Measurements from ENCODE around the gene SZT2.

The SZT2 gene

DNA sequence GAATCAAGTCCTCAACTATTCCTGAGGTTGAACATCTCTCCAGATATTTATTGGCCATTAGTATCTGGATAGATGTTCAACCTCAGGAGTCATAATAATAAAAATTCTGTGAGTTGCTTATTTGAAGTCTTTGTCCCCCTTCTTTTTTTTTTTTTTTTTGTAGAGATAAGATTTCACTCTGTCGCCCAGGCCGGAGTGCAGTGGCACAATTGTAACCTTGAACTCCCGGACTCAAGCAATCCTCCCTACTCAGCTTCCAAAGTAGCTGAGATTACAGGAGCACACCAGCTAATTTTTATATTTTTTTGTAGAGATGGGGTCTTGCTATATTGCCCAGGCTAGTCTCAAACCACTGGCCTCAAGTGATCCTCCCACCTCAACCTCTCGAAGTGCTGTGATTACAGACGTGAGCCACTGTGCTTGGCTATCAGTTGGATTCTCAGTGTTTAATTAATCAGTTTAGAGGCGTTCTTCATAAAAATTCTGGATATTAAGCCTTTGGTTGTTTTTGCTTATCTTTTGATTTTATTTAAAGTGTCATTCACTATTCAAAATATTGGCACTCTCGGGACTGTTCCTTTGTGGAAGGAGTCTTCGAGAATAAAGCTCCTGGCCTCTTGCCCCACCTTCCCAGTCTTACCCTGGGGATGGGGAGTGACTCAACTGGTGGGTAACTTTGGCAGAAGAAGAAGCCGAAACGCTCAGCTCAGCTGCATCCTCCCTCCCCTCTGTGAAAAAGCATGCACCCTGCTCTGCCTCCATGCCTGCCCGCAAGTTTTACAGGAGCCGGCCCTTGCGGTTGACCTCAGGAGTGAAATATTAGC, 75.2 kb downstream of the SZT2 start:
- Histone ChIP-seq H4K8ac (ENCODE audit: low read depth, low read length) (no peak overlapping the region), H3K23ac (ENCODE audit: low read length) (no peak overlapping the region), H2BK120ac (ENCODE audit: insufficient read depth, low read length, poor library complexity) (no peak overlapping the region), H3K4me1 (ENCODE audit: control insufficient read depth in 1 of 2, insufficient read depth in 2 of 2, low read length in 2 of 2) (no peaks in the 10 kb centered on the region), H3K27ac (ENCODE audit: low read depth, low read length) (no peak overlapping the region), H2AK5ac (ENCODE audit: low read length) (no peak overlapping the region), H3K4me3 (ENCODE audit: low read depth, low read length) (no peak overlapping the region), H3K9me3 (ENCODE audit: insufficient read depth, low read depth, low read length) (peaks cover 6% of the 10 kb centered on the region), H3K27me3 (ENCODE audit: insufficient read depth, low read length) (no peaks in the 10 kb centered on the region), H3K14ac (ENCODE audit: low read length) (no peak overlapping the region), H3K79me2 (ENCODE audit: control insufficient read depth, insufficient read depth, low read length, poor library complexity) (no peaks in the 10 kb centered on the region), H2BK5ac (ENCODE audit: low read depth, low read length, poor library complexity) (no peak overlapping the region), H4K12ac (ENCODE audit: low read depth, low read length) (no peak overlapping the region), H3K4me2 (ENCODE audit: low read length) (no peak overlapping the region), H3K4ac (ENCODE audit: low read depth, low read length) (no peak overlapping the region), H3K18ac (ENCODE audit: low read length) (no peak overlapping the region), H2AFZ (ENCODE audit: insufficient read depth, low read length, poor library complexity) (no peak overlapping the region), H2BK12ac (ENCODE audit: low read length) (no peak overlapping the region), H3K36me3 (ENCODE audit: control insufficient read depth in 1 of 2, insufficient read depth in 2 of 2, low read length in 2 of 2) (no peaks in the 10 kb centered on the region), H3K9ac (ENCODE audit: low read length) (no peak overlapping the region), H4K91ac (ENCODE audit: low read depth, low read length) (no peak overlapping the region), H3K79me1 (ENCODE audit: low read length) (no peaks in the 10 kb centered on the region)
- no CpG with 5 or more reads among the region's 13 CpGs for WGBS (ENCODE audit: extremely low coverage, insufficient coverage, insufficient read length)
- no peak for DNase-seq

DNA sequence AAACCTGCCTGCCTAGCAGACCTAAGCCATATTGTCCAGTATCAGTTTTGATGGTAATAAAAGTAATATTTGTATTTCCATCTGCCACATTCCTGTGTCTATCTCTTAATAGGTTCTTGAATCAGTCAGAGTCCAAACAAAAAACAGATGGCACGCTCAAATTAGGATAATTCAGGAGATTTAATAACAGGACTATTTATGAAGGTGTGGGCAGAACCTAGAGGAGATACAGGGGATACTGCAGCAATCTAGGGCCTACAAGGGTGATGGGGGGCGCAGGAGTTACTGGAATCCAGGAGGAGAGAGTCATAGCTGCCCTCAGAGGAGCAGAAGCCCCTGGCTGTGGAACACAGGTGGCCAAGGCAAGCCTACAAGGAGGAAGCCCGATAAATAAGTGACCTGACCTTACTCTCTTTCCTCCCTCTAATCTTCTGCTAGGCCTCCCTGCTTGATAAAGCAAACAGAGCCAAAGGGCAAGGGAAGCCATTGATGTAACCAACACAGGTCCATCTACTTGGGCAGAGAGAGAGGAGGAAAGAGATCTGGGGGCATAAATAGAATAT, 75.9 kb downstream of the SZT2 start:
- Histone ChIP-seq H4K8ac (ENCODE audit: low read depth, low read length) (no peak overlapping the region), H3K4ac (ENCODE audit: low read depth, low read length) (no peak overlapping the region), H3K18ac (ENCODE audit: low read length) (no peak overlapping the region), H2AK5ac (ENCODE audit: low read length) (no peak overlapping the region), H3K4me2 (ENCODE audit: low read length) (no peak overlapping the region), H2BK120ac (ENCODE audit: insufficient read depth, low read length, poor library complexity) (no peak overlapping the region), H3K36me3 (ENCODE audit: control insufficient read depth in 1 of 2, insufficient read depth in 2 of 2, low read length in 2 of 2) (no peaks in the 10 kb centered on the region), H3K27me3 (ENCODE audit: insufficient read depth, low read length) (no peaks in the 10 kb centered on the region), H2AFZ (ENCODE audit: insufficient read depth, low read length, poor library complexity) (no peak overlapping the region), H2BK5ac (ENCODE audit: low read depth, low read length, poor library complexity) (no peak overlapping the region), H2BK12ac (ENCODE audit: low read length) (peak overlapping the region; percentile 34), H3K79me1 (ENCODE audit: low read length) (no peaks in the 10 kb centered on the region), H3K27ac (ENCODE audit: low read depth, low read length) (no peak overlapping the region), H3K9me3 (ENCODE audit: insufficient read depth, low read depth, low read length) (peaks cover 6% of the 10 kb centered on the region), H3K23ac (ENCODE audit: low read length) (no peak overlapping the region), H3K4me3 (ENCODE audit: low read depth, low read length) (no peak overlapping the region), H3K14ac (ENCODE audit: low read length) (no peak overlapping the region), H3K4me1 (ENCODE audit: control insufficient read depth in 1 of 2, insufficient read depth in 2 of 2, low read length in 2 of 2) (no peaks in the 10 kb centered on the region), H3K79me2 (ENCODE audit: control insufficient read depth, insufficient read depth, low read length, poor library complexity) (no peaks in the 10 kb centered on the region), H4K91ac (ENCODE audit: low read depth, low read length) (peak overlapping the region; percentile 22), H4K12ac (ENCODE audit: low read depth, low read length) (no peak overlapping the region), H3K9ac (ENCODE audit: low read length) (no peak overlapping the region)
- no CpG with 5 or more reads among the region's 3 CpGs for WGBS (ENCODE audit: extremely low coverage, insufficient coverage, insufficient read length)
- DNase-seq: no peak

DNA sequence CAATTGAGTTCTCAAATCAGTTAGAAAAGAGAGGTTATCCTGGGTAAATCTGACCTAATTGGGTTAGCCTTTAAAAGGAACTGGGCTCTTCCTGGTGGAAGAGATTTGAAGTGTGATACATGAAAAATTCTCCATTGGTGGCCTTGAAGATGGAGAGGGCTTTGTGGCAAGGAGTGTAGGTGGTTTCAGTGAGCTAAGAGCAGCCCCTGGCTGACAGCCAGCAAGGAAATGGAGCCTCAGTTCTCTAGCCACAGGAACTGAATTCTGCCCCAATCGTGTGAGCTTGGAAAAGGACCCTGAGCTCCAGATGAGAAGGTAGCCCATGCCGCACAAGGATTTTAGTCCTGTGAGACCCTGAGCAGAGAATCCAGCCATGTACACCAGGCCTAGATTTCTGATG, 76.7 kb downstream of the SZT2 start:
- no peak for DNase-seq
- no peak overlapping the region for H2BK120ac ChIP-seq (ENCODE audit: insufficient read depth, low read length, poor library complexity)
- no peak overlapping the region for H3K14ac ChIP-seq (ENCODE audit: low read length)
- no peak overlapping the region for H3K18ac ChIP-seq (ENCODE audit: low read length)
- H2AFZ ChIP-seq (ENCODE audit: insufficient read depth, low read length, poor library complexity): no peak overlapping the region
- H3K36me3 ChIP-seq (ENCODE audit: control insufficient read depth in 1 of 2, insufficient read depth in 2 of 2, low read length in 2 of 2): no peaks in the 10 kb centered on the region
- H3K79me1 ChIP-seq (ENCODE audit: low read length): peaks cover 7% of the 10 kb centered on the region
- H3K4me3 ChIP-seq (ENCODE audit: low read depth, low read length): no peak overlapping the region
- H3K27me3 ChIP-seq (ENCODE audit: insufficient read depth, low read length): no peaks in the 10 kb centered on the region
- no peak overlapping the region for H2BK5ac ChIP-seq (ENCODE audit: low read depth, low read length, poor library complexity)
- H4K8ac ChIP-seq (ENCODE audit: low read depth, low read length): no peak overlapping the region
- no peak overlapping the region for H4K12ac ChIP-seq (ENCODE audit: low read depth, low read length)
- peaks cover 6% of the 10 kb centered on the region for H3K9me3 ChIP-seq (ENCODE audit: insufficient read depth, low read depth, low read length)
- H3K4me2 ChIP-seq (ENCODE audit: low read length): no peak overlapping the region
- H2BK12ac ChIP-seq (ENCODE audit: low read length): no peak overlapping the region
- no peak overlapping the region for H2AK5ac ChIP-seq (ENCODE audit: low read length)
- no peak overlapping the region for H3K4ac ChIP-seq (ENCODE audit: low read depth, low read length)
- no peak overlapping the region for H3K27ac ChIP-seq (ENCODE audit: low read depth, low read length)
- no peak overlapping the region for H3K23ac ChIP-seq (ENCODE audit: low read length)
- WGBS (ENCODE audit: extremely low coverage, insufficient coverage, insufficient read length): no CpG with 5 or more reads among the region's 2 CpGs
- H3K79me2 ChIP-seq (ENCODE audit: control insufficient read depth, insufficient read depth, low read length, poor library complexity): no peaks in the 10 kb centered on the region
- no peaks in the 10 kb centered on the region for H3K4me1 ChIP-seq (ENCODE audit: control insufficient read depth in 1 of 2, insufficient read depth in 2 of 2, low read length in 2 of 2)
- no peak overlapping the region for H3K9ac ChIP-seq (ENCODE audit: low read length)
- H4K91ac ChIP-seq (ENCODE audit: low read depth, low read length): no peak overlapping the region

DNA sequence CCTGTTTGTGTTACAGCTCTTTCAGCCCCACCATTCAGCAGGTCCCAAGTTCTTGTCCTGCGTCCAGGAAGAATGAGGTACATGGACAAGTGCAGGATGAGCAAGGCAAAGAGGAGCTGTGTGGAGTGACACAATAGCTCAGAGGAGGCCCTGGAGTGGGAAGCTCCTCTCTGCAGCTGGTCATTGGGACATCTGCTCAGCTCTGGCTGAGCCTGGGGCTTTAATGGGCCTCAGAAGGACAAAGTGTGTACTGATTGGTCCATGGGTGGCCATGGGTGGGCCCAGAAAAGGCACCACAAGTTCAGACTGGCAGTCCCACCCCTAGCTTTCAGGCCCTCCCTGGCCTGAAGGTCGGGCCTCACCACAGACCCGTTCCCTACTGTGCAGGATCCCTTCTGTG, 78.7 kb downstream of the SZT2 start:
- H2BK5ac ChIP-seq (ENCODE audit: low read depth, low read length, poor library complexity): no peak overlapping the region
- H3K23ac ChIP-seq (ENCODE audit: low read length): no peak overlapping the region
- no peak overlapping the region for H4K8ac ChIP-seq (ENCODE audit: low read depth, low read length)
- no peak overlapping the region for H2AK5ac ChIP-seq (ENCODE audit: low read length)
- no peak overlapping the region for H3K4ac ChIP-seq (ENCODE audit: low read depth, low read length)
- peaks cover 5% of the 10 kb centered on the region in 2 experiments for H3K4me1 ChIP-seq (ENCODE audit: control insufficient read depth in 1 of 2, insufficient read depth in 2 of 2, low read length in 2 of 2)
- H3K79me1 ChIP-seq (ENCODE audit: low read length): peaks cover 16% of the 10 kb centered on the region
- peaks cover 6% of the 10 kb centered on the region for H3K9me3 ChIP-seq (ENCODE audit: insufficient read depth, low read depth, low read length)
- H4K12ac ChIP-seq (ENCODE audit: low read depth, low read length): no peak overlapping the region
- no peak overlapping the region for H3K4me2 ChIP-seq (ENCODE audit: low read length)
- H2AFZ ChIP-seq (ENCODE audit: insufficient read depth, low read length, poor library complexity): no peak overlapping the region
- peak overlapping the region; percentile 21 for H4K91ac ChIP-seq (ENCODE audit: low read depth, low read length)
- H3K9ac ChIP-seq (ENCODE audit: low read length): no peak overlapping the region
- WGBS (ENCODE audit: extremely low coverage, insufficient coverage, insufficient read length): no CpG with 5 or more reads among the region's 3 CpGs
- no peaks in the 10 kb centered on the region for H3K79me2 ChIP-seq (ENCODE audit: control insufficient read depth, insufficient read depth, low read length, poor library complexity)
- no peak overlapping the region for H3K4me3 ChIP-seq (ENCODE audit: low read depth, low read length)
- no peak for DNase-seq
- H3K27me3 ChIP-seq (ENCODE audit: insufficient read depth, low read length): no peaks in the 10 kb centered on the region
- no peaks in the 10 kb centered on the region for H3K36me3 ChIP-seq (ENCODE audit: control insufficient read depth in 1 of 2, insufficient read depth in 2 of 2, low read length in 2 of 2)
- H3K27ac ChIP-seq (ENCODE audit: low read depth, low read length): no peak overlapping the region
- no peak overlapping the region for H3K14ac ChIP-seq (ENCODE audit: low read length)
- no peak overlapping the region for H3K18ac ChIP-seq (ENCODE audit: low read length)
- no peak overlapping the region for H2BK120ac ChIP-seq (ENCODE audit: insufficient read depth, low read length, poor library complexity)
- peak overlapping the region; percentile 11 for H2BK12ac ChIP-seq (ENCODE audit: low read length)

Measured in trophoblast cell (in vitro differentiated cells and primary cell).